OCI-LY7 (cell line): ENCODE measurements around the gene LRRD1. TPM values are rescaled to one million over a fixed set of nuclear protein-coding genes. Genes with fewer than 3 reads are reported as not detected.

Source experiments
- BruUV-seq: library from RNA; stranded (reverse); fragments of 400-500 nt; replicated peaks from 2 replicates; lab custom pipeline; 2021; lab: Mats Ljungman, UMichigan
- CTCF ChIA-PET: fragments of 300-600 bp; sonication (Branson Sonifier 250); formaldehyde crosslinking; loops from one replicate; lab custom pipeline; 2022; ENCODE audit warnings: antibody characterized with exemption; ENCODE audit not compliant: unreplicated experiment; lab: Charles Lee
- POLR2A ChIA-PET: fragments of 300-600 bp; sonication (Branson Sonifier 250); formaldehyde crosslinking; loops from one replicate; lab custom pipeline; 2022; ENCODE audit warnings: antibody characterized with exemption; lab: Charles Lee
- DNase-seq: peaks from one replicate; pipeline ENCODE4 v3.0.0-alpha.2; 2015; ENCODE audit warnings: low spot score
- H2AFZ ChIP-seq: fragments of 200-600 bp; sonication (generic), shearing (Covaris generic); 2 replicates; pipeline ENCODE4 v1.6.1; 2014; ENCODE audit warnings: mild to moderate bottlenecking, antibody characterized with exemption, low read length, moderate library complexity
- H3K27ac ChIP-seq: fragments of 200-600 bp; sonication (generic); 2 replicates; pipeline ENCODE4 v1.5.1; 2014; ENCODE audit warnings: mixed run types, low read depth, mild to moderate bottlenecking, moderate library complexity, low read length, inconsistent platforms; ENCODE audit not compliant: poor library complexity, severe bottlenecking
- H3K36me3 ChIP-seq: fragments of 200-600 bp; sonication (generic); 2 replicates; pipeline ENCODE4 v1.6.1; 2014; ENCODE audit warnings: mild to moderate bottlenecking, antibody characterized with exemption, low read length, moderate library complexity, mixed read lengths; ENCODE audit not compliant: insufficient read depth
- H3K4me1 ChIP-seq: fragments of 200-600 bp; sonication (generic); 2 replicates; pipeline ENCODE4 v1.5.1; 2014; ENCODE audit warnings: mild to moderate bottlenecking, low read length; ENCODE audit not compliant: insufficient read depth, poor library complexity, severe bottlenecking
- H3K4me2 ChIP-seq: fragments of 200-600 bp; sonication (generic); 2 replicates; pipeline ENCODE4 v1.6.1; 2014; ENCODE audit warnings: mild to moderate bottlenecking, low read length
- H3K4me3 ChIP-seq: fragments of 200-600 bp; sonication (generic); 2 replicates; pipeline ENCODE4 v1.5.1; 2014; ENCODE audit warnings: mild to moderate bottlenecking, low read depth, low read length; ENCODE audit not compliant: poor library complexity, severe bottlenecking
- H3K79me2 ChIP-seq: fragments of 200-600 bp; sonication (generic); 2 replicates; pipeline ENCODE4 v1.6.1; 2016; ENCODE audit warnings: low read depth, mild to moderate bottlenecking, low read length, moderate library complexity, mixed read lengths; ENCODE audit not compliant: insufficient read depth
- H3K9me2 ChIP-seq: fragments of 200-600 bp; sonication (generic); 2 replicates; pipeline ENCODE4 v1.6.1; 2016; ENCODE audit warnings: mild to moderate bottlenecking, low read length, mixed read lengths; ENCODE audit not compliant: insufficient read depth
- H3K9me3 ChIP-seq: fragments of 200-600 bp; sonication (generic); 2 replicates; pipeline ENCODE4 v1.6.1; 2014; ENCODE audit warnings: mild to moderate bottlenecking, mixed run types, low read length, mixed read lengths
- H4K20me1 ChIP-seq: fragments of 200-600 bp; sonication (generic); 2 replicates; pipeline ENCODE4 v1.6.1; 2014; ENCODE audit warnings: mild to moderate bottlenecking, antibody characterized with exemption, low read length, moderate library complexity, mixed read lengths; ENCODE audit not compliant: insufficient read depth
- CTCF ChIP-seq: fragments of 200-600 bp; sonication (generic); conservative IDR thresholded peaks from 2 replicates; pipeline ENCODE4 v1.5.1; 2014; ENCODE audit warnings: mild to moderate bottlenecking, antibody characterized with exemption, low read length, moderate library complexity, mixed read lengths
- EZH2phosphoT487 ChIP-seq: fragments of 200-600 bp; sonication (generic); IDR thresholded peaks from 2 replicates; pipeline ENCODE4 v1.6.1; 2018; ENCODE audit warnings: low read depth, borderline replicate concordance, mild to moderate bottlenecking, mixed run types, antibody characterized with exemption, low read length, moderate library complexity, mixed read lengths
- intact Hi-C: fragments of 100-400 bp; cut with micrococcal nuclease; formaldehyde crosslinking; loops from one replicate; pipeline ENCODE4 v1.10.0; 2022; ENCODE audit not compliant: unreplicated experiment
- total RNA-seq, 2 experiments: library from RNA; depleted of rRNA in 1 of 2; stranded (reverse); fragments of >200 nt in 1 of 2; shearing (Covaris generic) in 1 of 2; gene quantifications; 2 replicates each; pipeline ENCODE4 v1.2.3, GENCODE V29; 2014 to 2022

The LRRD1 gene
- total RNA-seq, 2 experiments from 2014 or later, result 0.42 TPM; not detected in 1

GRCh38 chr7:92161271-92161670 is 17.7 kb downstream of the LRRD1 start:
- Histone ChIP-seq H3K27ac (no peak overlapping the region), H3K4me2 (no peak overlapping the region), H3K9me3 (no peaks in the 10 kb centered on the region), H3K4me3 (no peak overlapping the region), H3K36me3 (no peaks in the 10 kb centered on the region), H4K20me1 (no peaks in the 10 kb centered on the region), H2AFZ (no peak overlapping the region), H3K9me2 (no peaks in the 10 kb centered on the region), H3K79me2 (no peaks in the 10 kb centered on the region), H3K4me1 (no peaks in the 10 kb centered on the region)
- intact Hi-C loops, result no loop called here
- DNase-seq, result no peak
- BruUV-seq, result no TSS peak
- ChIA-PET POLR2A (no interaction called here), CTCF (no interaction called here)
- TF ChIP-seq CTCF (no peak), EZH2phosphoT487 (no peak)

- no peak for DNase-seq
- no peaks in the 10 kb centered on the region for H3K9me3 ChIP-seq
- H3K4me3 ChIP-seq, result no peak overlapping the region
- TF ChIP-seq CTCF, result no peak
- H3K4me2 ChIP-seq, result no peak overlapping the region
- no peaks in the 10 kb centered on the region for H3K79me2 ChIP-seq
- no peaks in the 10 kb centered on the region for H3K4me1 ChIP-seq
- no TSS peak for BruUV-seq
- H3K27ac ChIP-seq, result no peak overlapping the region
- H4K20me1 ChIP-seq, result no peaks in the 10 kb centered on the region
- no peak overlapping the region for H2AFZ ChIP-seq
- ChIA-PET POLR2A (interaction anchor here (0.6 kb wide), 1 partner anchor 73 kb away, joined by 3 read pairs; no protein-coding TSS in a partner anchor), CTCF (no interaction called here)
- no peaks in the 10 kb centered on the region for H3K9me2 ChIP-seq
- intact Hi-C loops, result no loop called here
- no peaks in the 10 kb centered on the region for H3K36me3 ChIP-seq
Observed at GRCh38 chr7:92158660-92159575, 20.0 kb downstream of the LRRD1 start.

GRCh38 chr7:92156990-92157389 is 22.0 kb downstream of the LRRD1 start:
- H3K79me2 ChIP-seq, result no peaks in the 10 kb centered on the region
- no peak overlapping the region for H3K27ac ChIP-seq
- CTCF ChIA-PET, result no interaction called here
- H3K4me2 ChIP-seq, result no peak overlapping the region
- H3K36me3 ChIP-seq, result no peaks in the 10 kb centered on the region
- no peak for TF ChIP-seq EZH2phosphoT487
- TF ChIP-seq CTCF, result no peak
- H3K4me3 ChIP-seq, result no peak overlapping the region
- no peak overlapping the region for H2AFZ ChIP-seq
- BruUV-seq, result no TSS peak
- POLR2A ChIA-PET, result interaction anchor here (0.6 to 1.2 kb wide), 3 partner anchors 10 to 313 kb away, joined by 3 to 4 read pairs (median 3); no protein-coding TSS in a partner anchor
- H4K20me1 ChIP-seq, result no peaks in the 10 kb centered on the region
- no peaks in the 10 kb centered on the region for H3K9me3 ChIP-seq
- no peaks in the 10 kb centered on the region for H3K9me2 ChIP-seq
- DNase-seq, result no peak
- intact Hi-C loops, result no loop called here
- no peaks in the 10 kb centered on the region for H3K4me1 ChIP-seq
